SK-N-MC (cell line): ENCODE measurements around the gene EPAS1.

Experiments used
- EZH2 ChIP-seq: fragments of 200-600 bp; sonication (generic); IDR thresholded peaks from one replicate; pipeline ENCODE4 v1.6.1; 2017; ENCODE audit warnings: antibody characterized with exemption
- FOXP2 ChIP-seq: optimal IDR thresholded peaks from 2 replicates; pipeline ENCODE3; 2011; ENCODE audit warnings: mild to moderate bottlenecking, moderate library complexity; ENCODE audit not compliant: insufficient read depth; ENCODE audit errors: extremely low read length, control extremely low read depth
- POLR2AphosphoS5 ChIP-seq: IDR thresholded peaks from 2 replicates; pipeline ENCODE4 v1.6.1; 2012; ENCODE audit warnings: mild to moderate bottlenecking, low read depth, low read length, borderline replicate concordance

DNA sequence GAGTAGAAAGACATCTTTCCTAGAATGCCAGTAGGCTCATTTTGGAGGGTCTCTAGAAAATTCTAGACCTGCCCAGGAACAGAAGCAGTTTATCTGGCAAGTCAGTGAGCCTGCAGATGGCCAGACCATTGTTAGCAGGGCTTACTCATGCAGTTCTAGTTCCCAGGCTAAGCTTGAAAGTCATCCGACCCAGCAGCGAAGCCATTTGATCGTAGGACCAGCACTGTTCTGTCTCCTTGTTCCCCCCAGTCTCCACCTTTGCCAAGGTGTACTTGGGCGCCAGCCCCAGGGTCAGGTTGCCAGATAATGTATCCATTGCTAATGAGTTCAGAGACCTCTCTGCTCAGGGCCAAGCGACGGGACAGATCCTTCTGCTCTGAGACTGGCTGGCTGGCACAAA is 70.1 kb downstream of the EPAS1 start:
- TF ChIP-seq EZH2 (no peak), POLR2AphosphoS5 (no peak), FOXP2 (no peak)
